Sigmoid colon (tissue), 7 donors: Measurements from ENCODE around the gene RAB4A. TPM values are rescaled to one million over a fixed set of nuclear protein-coding genes. Genes with fewer than 3 reads are reported as not detected.

Experiments used
- DNase-seq: peaks from one replicate; pipeline ENCODE4 v3.0.0-alpha.2; 2019
- H3K27ac ChIP-seq, 4 donors: fragments of 200-600 bp; sonication (generic); one replicate each; pipeline ENCODE4 v1.5.1; 2016 to 2019; ENCODE audit warnings: mild to moderate bottlenecking in 1 of 4
- H3K27me3 ChIP-seq, 3 donors: fragments of 200-600 bp; sonication (generic); one replicate each; pipeline ENCODE4 v1.5.1; 2019; ENCODE audit warnings: mild to moderate bottlenecking in 1 of 3
- H3K36me3 ChIP-seq, 4 donors: fragments of 200-600 bp; sonication (generic); one replicate each; pipeline ENCODE4 v1.5.1; 2016 to 2019
- H3K4me1 ChIP-seq, 4 donors: fragments of 200-600 bp; sonication (generic); one replicate each; pipeline ENCODE4 v1.5.1; 2017 to 2019
- H3K4me3 ChIP-seq, 4 donors: fragments of 200-600 bp; sonication (generic); one replicate each; pipeline ENCODE4 v1.5.1; 2017 to 2019; ENCODE audit warnings: mild to moderate bottlenecking in 2 of 4, moderate library complexity in 1 of 4
- H3K9me3 ChIP-seq, 4 donors: fragments of 200-600 bp in 3 of 4; sonication (generic) in 3 of 4; one replicate each; pipeline versions ENCODE4 v1.5.1 to v1.6.1; 2013 to 2019
- EP300 ChIP-seq, 4 donors: sonication (generic); formaldehyde crosslinking; IDR thresholded peaks; one replicate each; pipeline ENCODE4 v1.6.1; 2017; ENCODE audit warnings: antibody characterized with exemption in 4 of 4
- POLR2A ChIP-seq, 2 donors: fragments of 450-650 bp; IDR thresholded peaks; one replicate each; pipeline ENCODE4 v1.6.1; 2016; ENCODE audit warnings: antibody characterized with exemption in 2 of 2, mild to moderate bottlenecking in 2 of 2, moderate library complexity in 2 of 2
- POLR2AphosphoS5 ChIP-seq, 4 donors: sonication (generic); formaldehyde crosslinking; IDR thresholded peaks; one replicate each; pipeline ENCODE4 v1.6.1; 2017; ENCODE audit warnings: antibody characterized with exemption in 4 of 4
- WGBS, 2 donors: extraction: QIAGEN DNeasy Blood & Tissue Kit; methylation state at CpG; one replicate each; pipeline ENCODE4 v1.1.7; 2013; 5-methylcytosine and 5-hydroxymethylcytosine counted together
- intact Hi-C: fragments of 100-400 bp; cut with DNase I; formaldehyde crosslinking; loops from one replicate; pipeline ENCODE4 v1.15.1; 2023
- polyA plus RNA-seq, 3 donors: library from polyadenylated mRNA; stranded (reverse); fragments of 200-250 nt; gene quantifications; one replicate each; pipeline ENCODE4 v1.2.3, GENCODE V29; 2013
- total RNA-seq, 4 donors: library from RNA; depleted of rRNA; stranded (reverse); fragments of >200 nt; gene quantifications; one replicate each; pipeline ENCODE4 v1.1.0, GENCODE V29; 2016
- TF ChIP-seq, protein P1 (sequence below), 4 experiments: fragments of 450-650 bp in 3 of 4; fragments of 200-600 bp in 1 of 4; IDR thresholded peaks; one replicate each; pipeline ENCODE4 v1.5.1; 2016 to 2019; ENCODE audit warnings: antibody characterized with exemption in 4 of 4, mild to moderate bottlenecking in 3 of 4, moderate library complexity in 2 of 4
- donor health status: healthy with polysubstance abuse.
- donor health status: Bipolar disorder and iron deficiency.
- donor health status: healthy.

Gene RAB4A
- total and polyA plus RNA-seq, 7 donors = 35.8 to 83.7 (median 52.4) TPM

DNA sequence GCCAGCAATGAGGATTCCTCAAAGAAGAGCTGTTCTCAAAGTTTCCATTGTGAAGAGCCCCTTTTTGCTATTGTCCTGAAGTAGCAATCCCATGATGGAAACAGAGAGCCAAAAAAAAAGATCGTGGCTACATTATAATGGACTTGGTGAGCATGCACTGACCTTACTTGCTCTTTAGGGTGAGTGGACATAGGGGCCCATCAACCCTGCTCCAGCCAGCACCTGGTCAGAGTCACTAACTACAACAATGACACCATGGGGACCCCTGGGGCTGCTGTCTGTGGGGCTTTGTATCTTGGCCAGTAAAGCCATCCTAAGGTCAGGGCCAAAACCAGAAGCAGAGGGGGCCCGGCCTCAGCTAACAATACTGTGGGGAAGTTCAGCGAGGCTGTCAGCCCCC, 30.4 kb upstream of the RAB4A start:
- Histone ChIP-seq H3K4me1 (no peaks in the 10 kb centered on the region), H3K4me3 (no peak overlapping the region), H3K27ac (no peak overlapping the region), H3K9me3 (peaks cover 3 to 6% (median 5%) of the 10 kb centered on the region in 4 donors), H3K27me3 (no peaks in the 10 kb centered on the region), H3K36me3 (no peaks in the 10 kb centered on the region)
- WGBS, 2 donors = 88 to 92% methylated on average over 3 of the region's 3 CpGs
- TF ChIP-seq POLR2AphosphoS5 (IDR thresholded peaks at IDR 0.05) (no peak), POLR2A (IDR thresholded peaks at IDR 0.05) (no peak), EP300 (IDR thresholded peaks at IDR 0.05) (no peak)
- TF ChIP-seq, protein P1, sequence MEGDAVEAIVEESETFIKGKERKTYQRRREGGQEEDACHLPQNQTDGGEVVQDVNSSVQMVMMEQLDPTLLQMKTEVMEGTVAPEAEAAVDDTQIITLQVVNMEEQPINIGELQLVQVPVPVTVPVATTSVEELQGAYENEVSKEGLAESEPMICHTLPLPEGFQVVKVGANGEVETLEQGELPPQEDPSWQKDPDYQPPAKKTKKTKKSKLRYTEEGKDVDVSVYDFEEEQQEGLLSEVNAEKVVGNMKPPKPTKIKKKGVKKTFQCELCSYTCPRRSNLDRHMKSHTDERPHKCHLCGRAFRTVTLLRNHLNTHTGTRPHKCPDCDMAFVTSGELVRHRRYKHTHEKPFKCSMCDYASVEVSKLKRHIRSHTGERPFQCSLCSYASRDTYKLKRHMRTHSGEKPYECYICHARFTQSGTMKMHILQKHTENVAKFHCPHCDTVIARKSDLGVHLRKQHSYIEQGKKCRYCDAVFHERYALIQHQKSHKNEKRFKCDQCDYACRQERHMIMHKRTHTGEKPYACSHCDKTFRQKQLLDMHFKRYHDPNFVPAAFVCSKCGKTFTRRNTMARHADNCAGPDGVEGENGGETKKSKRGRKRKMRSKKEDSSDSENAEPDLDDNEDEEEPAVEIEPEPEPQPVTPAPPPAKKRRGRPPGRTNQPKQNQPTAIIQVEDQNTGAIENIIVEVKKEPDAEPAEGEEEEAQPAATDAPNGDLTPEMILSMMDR (IDR thresholded peaks at IDR 0.05) = no peak
- no peak for DNase-seq
- intact Hi-C loops = no loop called here

GRCh38 chr1:229241390-229241789, 29.5 kb upstream of the RAB4A start:
- DNase-seq = no peak
- Histone ChIP-seq H3K4me3 (no peak overlapping the region), H3K9me3 (peaks cover 3 to 6% (median 5%) of the 10 kb centered on the region in 4 donors), H3K27me3 (no peaks in the 10 kb centered on the region), H3K27ac (no peak overlapping the region), H3K36me3 (no peaks in the 10 kb centered on the region), H3K4me1 (no peaks in the 10 kb centered on the region)
- intact Hi-C loops = no loop called here
- TF ChIP-seq, protein P1 (IDR thresholded peaks at IDR 0.05) = no peak
- TF ChIP-seq EP300 (IDR thresholded peaks at IDR 0.05) = no peak
- no peak for TF ChIP-seq POLR2A (IDR thresholded peaks at IDR 0.05)
- no peak for TF ChIP-seq POLR2AphosphoS5 (IDR thresholded peaks at IDR 0.05)
- WGBS, 2 donors = 94 to 95% methylated on average over 4 of the region's 4 CpGs

DNA sequence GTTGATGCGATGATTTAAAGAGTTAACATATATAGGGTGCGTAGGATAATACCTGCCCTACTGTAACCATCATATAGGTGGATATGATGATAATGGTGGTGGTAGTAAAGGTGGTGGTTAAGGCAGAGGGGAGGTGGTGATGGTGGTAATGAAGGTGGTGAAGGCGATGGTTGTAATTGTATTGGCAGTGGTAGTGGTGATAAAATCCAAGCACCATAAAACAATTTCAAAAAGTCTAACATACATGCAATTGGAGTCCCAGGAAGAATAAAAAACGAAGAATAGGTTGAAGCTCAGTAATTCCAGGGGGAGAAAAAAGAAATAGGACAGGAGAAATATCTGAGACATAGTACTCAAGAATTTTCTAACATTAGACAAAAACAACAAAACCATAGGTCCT, 27.3 kb upstream of the RAB4A start:
- DNase-seq = no peak
- H3K4me3 ChIP-seq = no peak overlapping the region
- intact Hi-C loops = no loop called here

GRCh38 chr1:229244091-229244490, 26.8 kb upstream of the RAB4A start:
- TF ChIP-seq, protein P1 (IDR thresholded peaks at IDR 0.05) = no peak
- TF ChIP-seq POLR2AphosphoS5 (IDR thresholded peaks at IDR 0.05) (no peak), EP300 (IDR thresholded peaks at IDR 0.05) (no peak), POLR2A (IDR thresholded peaks at IDR 0.05) (no peak)
- Histone ChIP-seq H3K4me3 (no peak overlapping the region), H3K36me3 (no peaks in the 10 kb centered on the region), H3K27ac (no peak overlapping the region), H3K4me1 (no peaks in the 10 kb centered on the region), H3K9me3 (peaks cover 3 to 6% (median 5%) of the 10 kb centered on the region in 4 donors), H3K27me3 (no peaks in the 10 kb centered on the region)
- intact Hi-C loops = no loop called here
- 92 to 99% methylated on average over 3 of the region's 3 CpGs for WGBS, 2 donors
- no peak for DNase-seq

More for the DNA sequence above, 27.3 kb upstream of the RAB4A start:
- Histone ChIP-seq H3K9me3 (peaks cover 3 to 6% (median 5%) of the 10 kb centered on the region in 4 donors), H3K27ac (no peak overlapping the region), H3K4me1 (no peaks in the 10 kb centered on the region), H3K27me3 (no peaks in the 10 kb centered on the region), H3K36me3 (no peaks in the 10 kb centered on the region)
- TF ChIP-seq, protein P1 (IDR thresholded peaks at IDR 0.05) = no peak
- TF ChIP-seq POLR2A (IDR thresholded peaks at IDR 0.05) (no peak), POLR2AphosphoS5 (IDR thresholded peaks at IDR 0.05) (no peak)
- 81 to 91% methylated on average over 4 of the region's 4 CpGs for WGBS, 2 donors

DNA sequence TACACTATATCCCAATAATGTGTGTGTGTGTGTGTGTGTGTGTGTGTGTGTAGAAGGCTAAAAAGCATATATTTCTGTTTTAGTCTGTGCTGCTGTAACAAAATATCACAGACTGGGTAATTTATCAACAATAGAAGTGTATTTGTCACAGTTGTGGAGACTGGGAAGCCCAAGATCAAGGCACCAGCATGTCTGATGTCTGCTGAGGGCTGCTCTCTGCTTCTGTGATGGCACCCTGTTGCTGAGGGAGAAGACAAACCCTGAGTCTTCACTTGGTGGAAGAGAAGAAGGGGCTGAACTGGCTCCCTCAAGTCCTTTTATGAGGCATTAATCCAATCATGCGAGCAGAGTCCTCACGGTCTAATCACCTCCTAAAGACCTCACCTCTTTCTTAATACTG, 23.0 kb upstream of the RAB4A start:
- H3K27ac ChIP-seq = no peak overlapping the region
- no peak overlapping the region for H3K4me3 ChIP-seq
- WGBS, 2 donors = 86 to 96% methylated on average over 2 of the region's 2 CpGs
- intact Hi-C loops = no loop called here
- H3K9me3 ChIP-seq = peaks cover 3 to 6% (median 5%) of the 10 kb centered on the region in 4 donors
- no peaks in the 10 kb centered on the region for H3K4me1 ChIP-seq
- H3K27me3 ChIP-seq = no peaks in the 10 kb centered on the region
- DNase-seq = no peak
- TF ChIP-seq, protein P1 (IDR thresholded peaks at IDR 0.05) = no peak
- TF ChIP-seq POLR2A (IDR thresholded peaks at IDR 0.05) (no peak), EP300 (IDR thresholded peaks at IDR 0.05) (no peak), POLR2AphosphoS5 (IDR thresholded peaks at IDR 0.05) (no peak)
- no peaks in the 10 kb centered on the region for H3K36me3 ChIP-seq
